ENCODE data around the gene CEND1. TPM values are rescaled to one million over a fixed set of nuclear protein-coding genes. Genes with fewer than 3 reads are reported as not detected.

CEND1 gene
- total RNA-seq, 1 donor from 2014 or later, result not detected

DNA sequence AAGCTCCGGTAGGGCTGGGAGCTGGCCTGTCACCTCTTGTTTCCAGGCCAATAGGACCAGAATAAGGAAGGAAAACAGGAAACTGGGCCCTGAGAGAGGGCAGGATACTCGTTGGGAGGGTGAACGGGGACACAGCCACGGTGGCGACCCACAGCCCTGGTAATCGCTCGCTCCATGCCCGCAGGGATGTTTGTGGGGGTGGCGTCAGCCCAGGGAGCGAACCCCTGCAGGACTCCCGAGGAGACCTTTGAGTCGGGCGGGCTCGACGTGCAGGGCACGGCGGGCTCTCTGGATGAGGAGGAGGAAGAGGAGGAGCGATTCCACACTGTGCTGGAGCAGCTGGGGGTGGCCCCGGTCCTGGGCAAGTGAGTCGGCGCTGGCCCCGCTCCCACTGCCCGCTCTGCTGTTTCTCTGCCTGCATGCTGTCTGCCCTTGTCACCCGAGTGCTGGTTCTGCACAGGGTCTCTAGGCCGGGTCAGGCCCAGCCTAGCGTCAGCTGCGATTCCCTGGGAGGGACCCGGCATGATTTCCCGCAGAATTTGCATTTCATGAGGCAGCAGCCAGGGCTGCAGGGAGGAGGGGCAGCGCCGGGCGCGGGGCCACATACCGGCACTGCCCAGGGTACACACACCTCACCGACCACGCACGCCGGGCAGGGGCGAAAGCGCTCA lies 39.4 kb upstream of the CEND1 start:
- intact Hi-C loops (cut with DNase I), result no loop called here
- DNase-seq (ENCODE audit: low spot score), result no peak
- ATAC-seq, result no peak

GRCh38 chr11:828506-829175 lies 38.8 kb upstream of the CEND1 start:
- ATAC-seq (no peak), DNase-seq (ENCODE audit: low spot score) (no peak)
- intact Hi-C loops (cut with DNase I), result no loop called here

DNA sequence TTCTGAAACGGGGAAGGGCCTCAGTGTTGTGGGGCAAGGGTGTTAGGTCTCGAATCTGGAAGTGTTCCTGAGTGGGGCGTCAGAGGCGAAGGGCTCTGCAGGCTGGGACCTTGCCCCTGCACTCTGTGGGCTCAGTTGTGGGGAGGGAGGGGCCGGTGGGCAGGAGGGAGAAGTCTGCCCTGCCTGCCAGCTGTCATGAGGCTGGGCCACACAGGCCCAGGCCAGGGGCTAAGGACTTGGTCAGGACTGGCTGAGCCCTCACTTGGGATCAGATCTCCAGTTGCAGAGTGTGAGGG lies 38.0 kb upstream of the CEND1 start, which contains the start of gene CRACR2B:
Gene CRACR2B (plus strand): TSS at position 23 of the 296 bp plus-strand sequence. CDS start 689 bp downstream, outside the sequence.
- ATAC-seq (no peak), DNase-seq (ENCODE audit: low spot score) (no peak)
- intact Hi-C loops (cut with DNase I), result no loop called here

GRCh38 chr11:827146-827896 lies 37.4 kb upstream of the CEND1 start:
- DNase-seq (ENCODE audit: low spot score), result no peak
- intact Hi-C loops (cut with DNase I), result no loop called here
- no peak for ATAC-seq

DNA sequence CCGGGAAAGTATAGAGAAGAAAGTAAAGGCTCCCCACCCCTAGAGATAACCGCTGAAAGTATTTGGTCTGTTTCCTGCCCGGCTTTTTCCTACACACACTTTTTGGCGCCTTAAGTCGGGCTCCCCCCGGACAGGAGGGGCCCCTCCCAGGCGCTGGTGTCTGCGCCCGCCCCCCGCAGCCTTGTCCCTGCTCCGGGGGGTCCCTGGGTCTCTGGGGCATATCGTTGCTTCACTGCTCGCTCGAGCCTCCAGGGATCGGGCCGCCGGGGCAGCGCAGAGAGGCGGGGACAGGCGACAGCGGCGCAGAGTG lies 36.9 kb upstream of the CEND1 start:
- no peak for ATAC-seq
- no peak for DNase-seq (ENCODE audit: low spot score)
- intact Hi-C loops (cut with DNase I), result no loop called here

DNA sequence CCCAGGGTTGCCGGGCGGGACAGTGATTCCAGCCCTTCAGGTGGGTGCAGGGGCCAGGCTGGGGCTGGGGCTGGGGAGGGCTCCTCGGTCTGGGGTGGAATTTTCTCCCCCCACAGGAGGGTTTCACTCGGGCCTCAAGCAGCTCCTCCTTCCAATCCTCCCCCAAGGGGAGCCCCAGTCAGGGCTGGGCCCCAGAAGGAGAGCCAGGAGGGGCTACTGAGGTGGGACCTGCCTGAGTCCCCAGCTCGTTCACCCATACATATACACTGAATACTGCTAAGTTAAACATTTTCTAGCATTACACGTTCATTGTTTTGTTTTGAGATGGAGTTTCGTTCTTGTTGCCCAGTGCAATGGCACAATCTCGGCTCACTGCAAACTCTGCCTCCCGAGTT lies 36.3 kb upstream of the CEND1 start:
- ATAC-seq (no peak), DNase-seq (ENCODE audit: low spot score) (no peak)
- intact Hi-C loops (cut with DNase I), result no loop called here

- DNase-seq (ENCODE audit: low spot score), result no peak
- intact Hi-C loops (cut with DNase I), result no loop called here
Measured at GRCh38 chr11:825366-826226, 35.7 kb upstream of the CEND1 start.

GRCh38 chr11:824942-825341 lies 35.1 kb upstream of the CEND1 start:
- intact Hi-C loops (cut with DNase I), result no loop called here
- ATAC-seq (no peak), DNase-seq (ENCODE audit: low spot score) (no peak)

More at GRCh38 chr11:825366-826226, 35.7 kb upstream of the CEND1 start:
- no peak for ATAC-seq

DNA sequence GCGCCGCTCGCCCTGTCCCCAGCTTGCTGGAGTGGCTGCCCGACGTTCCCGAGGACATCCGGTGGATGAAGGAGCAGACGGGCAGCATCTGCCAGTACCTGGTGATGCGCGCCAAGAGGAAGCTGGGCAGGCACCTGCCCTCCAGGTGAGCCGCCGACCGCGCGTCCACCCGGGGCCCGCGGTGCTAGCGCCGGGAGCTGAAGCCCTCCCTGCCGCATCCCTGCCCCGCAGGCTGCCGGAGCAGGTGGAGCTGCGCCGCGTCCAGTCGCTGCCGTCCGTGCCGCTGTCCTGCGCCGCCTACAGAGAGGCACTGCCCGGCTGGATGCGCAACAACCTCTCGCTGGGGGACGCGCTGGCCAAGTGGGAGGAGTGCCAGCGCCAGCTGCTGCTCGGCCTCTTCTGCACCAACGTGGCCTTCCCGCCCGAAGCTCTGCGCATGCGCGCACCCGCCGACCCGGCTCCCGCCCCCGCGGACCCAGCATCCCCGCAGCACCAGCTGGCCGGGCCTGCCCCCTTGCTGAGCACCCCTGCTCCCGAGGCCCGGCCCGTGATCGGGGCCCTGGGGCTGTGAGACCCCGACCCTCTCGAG lies 34.5 kb upstream of the CEND1 start:
- intact Hi-C loops (cut with DNase I), result no loop called here
- ATAC-seq (no peak), DNase-seq (ENCODE audit: low spot score) (no peak)

DNA sequence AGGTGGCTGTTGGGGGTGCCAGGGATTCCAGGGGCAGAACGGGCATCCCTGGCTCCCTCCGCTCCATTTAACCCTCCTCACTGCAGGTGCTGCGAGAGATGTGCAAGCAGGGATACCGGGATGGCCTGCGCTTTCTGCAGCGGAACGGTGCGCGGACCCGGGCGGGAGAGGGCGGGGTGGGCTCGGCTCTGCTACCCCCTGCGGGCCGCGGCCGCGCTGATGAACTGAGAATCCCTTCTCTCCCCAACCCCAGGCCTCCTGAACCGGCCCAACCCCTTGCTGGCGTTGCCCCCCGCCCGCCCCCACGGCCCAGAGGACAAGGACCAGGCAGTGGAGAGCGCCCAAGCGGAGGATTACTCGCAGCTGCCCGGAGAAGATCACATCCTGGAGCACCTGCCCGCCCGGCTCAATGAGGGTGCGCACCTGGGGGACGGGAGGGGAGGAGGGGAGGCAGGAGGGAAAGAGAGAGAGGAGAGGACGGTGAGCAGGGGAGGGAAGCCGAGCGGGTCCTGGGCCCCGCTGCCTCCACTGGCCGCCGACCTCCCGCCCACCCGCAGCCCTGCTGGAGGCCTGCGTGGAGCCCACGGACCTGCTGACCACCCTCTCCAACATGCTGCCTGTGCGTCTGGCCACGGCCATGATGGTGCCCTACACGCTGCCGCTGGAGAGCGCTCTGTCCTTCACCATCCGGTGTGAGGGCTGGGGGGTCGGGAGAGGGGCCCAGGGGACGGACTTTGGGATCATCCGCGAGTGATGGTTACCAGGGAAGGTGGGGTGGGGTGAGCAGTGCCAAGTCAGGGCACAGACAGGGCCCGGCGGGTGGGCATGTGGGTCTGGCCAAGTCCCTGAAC lies 33.8 kb upstream of the CEND1 start:
- ATAC-seq (no peak), DNase-seq (ENCODE audit: low spot score) (no peak)
- intact Hi-C loops (cut with DNase I), result no loop called here

DNA sequence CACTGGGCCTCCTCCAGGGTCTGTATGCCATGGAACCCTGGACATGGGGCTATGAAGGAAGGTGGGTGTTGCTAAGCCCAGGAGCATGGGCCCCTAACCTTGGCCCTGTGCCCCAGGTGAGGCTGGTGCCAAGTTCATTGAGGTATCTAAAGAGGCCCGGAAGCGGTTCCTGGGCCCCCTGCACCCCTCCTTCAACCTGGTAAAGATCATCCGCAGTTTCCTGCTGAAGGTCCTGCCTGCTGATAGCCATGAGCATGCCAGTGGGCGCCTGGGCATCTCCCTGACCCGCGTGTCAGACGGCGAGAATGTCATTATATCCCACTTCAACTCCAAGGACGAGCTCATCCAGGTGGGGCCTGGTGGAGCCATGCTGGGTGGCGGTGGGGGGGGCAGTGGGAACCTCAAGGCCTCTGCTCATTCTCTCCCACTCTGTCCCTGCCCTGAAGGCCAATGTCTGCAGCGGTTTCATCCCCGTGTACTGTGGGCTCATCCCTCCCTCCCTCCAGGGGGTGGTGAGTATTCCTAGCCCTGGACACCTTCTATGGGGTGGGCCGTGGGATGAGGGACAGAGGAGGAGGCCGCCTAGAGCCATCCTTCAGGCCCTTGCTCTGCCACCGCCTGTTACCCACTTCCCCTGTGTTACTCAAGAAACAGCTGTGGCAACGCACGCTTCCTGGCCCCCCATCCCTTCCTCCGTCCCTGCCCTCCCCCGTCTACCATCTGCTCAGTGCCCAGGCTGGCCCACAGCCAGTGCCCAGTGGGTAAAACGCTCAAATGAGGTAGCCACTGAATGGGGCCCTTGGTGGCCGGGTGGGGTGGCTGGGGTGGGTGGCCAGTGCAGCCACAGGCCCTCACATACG lies 31.9 kb upstream of the CEND1 start:
- intact Hi-C loops (cut with DNase I), result no loop called here
- DNase-seq (ENCODE audit: low spot score) (peak; percentile 72), ATAC-seq (peak; percentile 1)

- intact Hi-C loops (cut with DNase I), result no loop called here
- DNase-seq (ENCODE audit: low spot score), result peak; percentile 78
- ATAC-seq, result peak; percentile 29
Measured at GRCh38 chr11:820655-821511, 31.0 kb upstream of the CEND1 start.

DNA sequence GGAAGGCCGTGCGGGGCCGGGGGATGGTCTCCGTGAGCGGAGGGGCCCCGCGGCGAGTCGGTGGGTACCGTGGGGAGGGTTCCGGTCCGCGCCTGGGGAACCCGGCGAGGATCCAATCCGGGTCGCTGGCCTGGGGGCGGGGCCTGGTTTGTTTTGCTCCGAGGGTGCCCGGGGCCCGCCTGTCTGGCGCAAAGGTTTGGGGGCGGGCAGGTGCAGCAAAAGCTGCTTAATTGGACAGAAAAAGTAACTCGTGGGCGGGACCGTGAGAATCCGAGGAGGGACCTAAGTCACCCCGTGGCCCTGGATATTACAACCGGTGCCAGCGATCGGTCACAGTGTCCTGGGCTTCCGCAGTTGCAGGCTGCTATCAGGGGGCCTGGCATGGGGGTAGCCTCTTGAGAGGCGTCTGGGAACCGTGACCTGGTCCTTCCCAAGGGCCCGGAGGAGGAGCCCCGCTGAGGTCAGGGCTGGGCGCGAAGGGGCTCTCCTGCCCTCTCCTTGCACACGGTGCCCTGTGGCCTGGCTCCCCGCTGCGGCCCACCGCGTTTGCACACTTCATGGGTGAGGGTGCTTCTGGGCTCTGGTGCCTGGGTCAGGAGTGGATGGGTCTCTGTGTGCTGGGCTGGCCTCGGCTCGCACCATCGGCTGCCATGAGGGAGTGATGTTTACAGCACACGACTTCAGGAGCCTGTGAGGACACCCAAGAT lies 30.2 kb upstream of the CEND1 start:
- ATAC-seq, result peak; percentile 33
- intact Hi-C loops (cut with DNase I), result no loop called here
- DNase-seq (ENCODE audit: low spot score), result peak; percentile 91

DNA sequence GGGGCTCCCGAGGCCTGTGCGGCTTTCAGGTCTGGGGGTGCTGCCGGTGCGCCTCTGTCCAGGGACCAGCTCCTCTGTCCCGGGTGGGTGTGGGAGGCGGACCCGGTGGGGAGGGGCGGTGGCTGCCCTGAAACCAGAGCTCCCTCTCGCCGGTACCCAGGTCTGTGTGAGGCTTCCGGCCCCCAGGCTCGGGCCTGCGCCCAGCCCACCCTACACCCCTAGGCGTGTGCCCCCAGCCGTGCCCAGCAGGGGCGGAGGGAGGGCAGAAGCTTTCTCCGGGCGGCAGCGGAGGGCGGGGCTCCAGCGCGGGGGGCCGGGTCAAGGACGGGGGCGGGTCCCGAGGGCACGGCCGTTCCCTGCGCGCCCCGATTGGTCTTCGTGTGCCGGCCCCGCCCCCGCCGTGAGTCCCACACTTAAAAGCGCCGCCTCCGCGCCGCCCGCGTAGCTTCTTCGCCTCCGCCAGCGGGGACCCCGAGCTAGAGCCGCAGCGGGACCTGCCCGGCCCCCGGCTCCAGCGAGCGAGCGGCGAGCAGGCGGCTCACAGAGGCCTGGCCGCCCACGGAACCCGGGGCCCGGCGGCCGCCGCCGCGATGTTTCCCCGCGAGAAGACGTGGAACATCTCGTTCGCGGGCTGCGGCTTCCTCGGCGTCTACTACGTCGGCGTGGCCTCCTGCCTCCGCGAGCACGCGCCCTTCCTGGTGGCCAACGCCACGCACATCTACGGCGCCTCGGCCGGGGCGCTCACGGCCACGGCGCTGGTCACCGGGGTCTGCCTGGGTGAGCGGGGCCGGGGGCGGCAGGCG lies 29.4 kb upstream of the CEND1 start:
- intact Hi-C loops (cut with DNase I), result no loop called here
- DNase-seq (ENCODE audit: low spot score) (peak; percentile 96), ATAC-seq (peak; percentile 85)
